Measurements from ENCODE around the gene TRIM46. TPM values are rescaled to one million over a fixed set of nuclear protein-coding genes. Genes with fewer than 3 reads are reported as not detected.

TRIM46 gene
- total RNA-seq, 1 experiment from 2014 or later: 0.21 TPM

DNA sequence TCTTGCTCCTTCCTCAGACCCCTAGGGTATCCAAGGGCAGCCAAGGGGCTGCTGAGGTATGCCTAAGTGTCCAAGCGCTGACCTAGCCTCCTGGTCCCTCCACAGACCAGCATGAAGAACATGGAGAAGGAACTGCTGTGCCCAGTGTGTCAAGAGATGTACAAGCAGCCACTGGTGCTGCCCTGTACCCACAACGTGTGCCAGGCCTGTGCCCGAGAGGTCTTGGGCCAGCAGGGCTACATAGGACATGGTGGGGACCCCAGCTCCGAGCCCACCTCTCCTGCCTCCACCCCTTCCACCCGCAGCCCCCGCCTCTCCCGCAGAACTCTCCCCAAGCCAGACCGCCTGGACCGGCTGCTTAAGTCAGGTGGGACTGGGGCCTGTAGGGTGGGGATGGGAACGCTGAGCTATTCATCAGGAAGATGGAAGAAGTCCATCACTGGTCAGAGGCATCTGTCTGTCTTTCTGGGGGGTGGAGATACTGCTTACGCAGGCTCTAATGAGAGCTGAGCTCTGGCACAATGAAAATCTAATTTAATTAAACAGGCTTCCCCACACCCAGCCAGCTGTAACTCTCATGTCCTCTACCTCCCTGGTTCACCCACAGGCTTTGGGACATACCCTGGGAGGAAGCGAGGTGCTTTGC, 1.8 kb downstream of the TRIM46 start:
- H3K27ac Mint-ChIP-seq (ENCODE audit: low read depth, unreplicated experiment): no peak overlapping the region
- no TSS peak for BruUV-seq (replicated peaks)
- H3K4me1 Mint-ChIP-seq (ENCODE audit: insufficient read depth, unreplicated experiment): peaks cover 39% of the 10 kb centered on the region
- H3K36me3 Mint-ChIP-seq (ENCODE audit: insufficient read depth, unreplicated experiment): peaks cover 24% of the 10 kb centered on the region
- H3K4me3 Mint-ChIP-seq (ENCODE audit: unreplicated experiment): no peak overlapping the region
- no peaks in the 10 kb centered on the region for H3K27me3 Mint-ChIP-seq (ENCODE audit: insufficient read depth, unreplicated experiment)
- no peak for TF ChIP-seq CTCF (IDR thresholded peaks at IDR 0.05; ENCODE audit: unreplicated experiment)
- ChIA-PET POLR2A (interaction anchor here (1.1 to 15.7 kb wide), 4 partner anchors 19 to 173 kb away, joined by 3 to 215 read pairs (median 30); partner anchors contain the start of genes SLC50A1 and ZBTB7B), CTCF (interaction anchor here (0.5 to 14.5 kb wide), 40 partner anchors 9 to 1510 kb away, joined by 3 to 380 read pairs (median 4); partner anchors contain the start of genes FLAD1, LENEP and THBS3)
- no peaks in the 10 kb centered on the region for H3K9me3 Mint-ChIP-seq (ENCODE audit: unreplicated experiment)
- intact Hi-C loops (cut with micrococcal nuclease): loop anchor here (5.0 kb wide), 1 partner anchor 417 kb away; no protein-coding TSS in a partner anchor
- no peak for DNase-seq (ENCODE audit: unreplicated experiment)

- intact Hi-C loops (cut with micrococcal nuclease): loop anchor here (1.0 to 5.0 kb wide), 5 partner anchors 17 to 416 kb away; partner anchors contain the start of gene MTX1
- ChIA-PET POLR2A (interaction anchor here (1.1 to 15.7 kb wide), 3 partner anchors 19 to 174 kb away, joined by 3 to 215 read pairs (median 5); partner anchors contain the start of gene ZBTB7B), CTCF (interaction anchor here (0.5 to 14.5 kb wide), 31 partner anchors 8 to 213 kb away, joined by 3 to 380 read pairs (median 4); partner anchors contain the start of genes LENEP and THBS3)
- H3K4me3 Mint-ChIP-seq (ENCODE audit: unreplicated experiment): no peak overlapping the region
- H3K4me1 Mint-ChIP-seq (ENCODE audit: insufficient read depth, unreplicated experiment): peaks cover 36% of the 10 kb centered on the region
- no TSS peak for BruUV-seq (replicated peaks)
- no peak for TF ChIP-seq CTCF (IDR thresholded peaks at IDR 0.05; ENCODE audit: unreplicated experiment)
- no peaks in the 10 kb centered on the region for H3K27me3 Mint-ChIP-seq (ENCODE audit: insufficient read depth, unreplicated experiment)
- no peak overlapping the region for H3K27ac Mint-ChIP-seq (ENCODE audit: low read depth, unreplicated experiment)
- DNase-seq (ENCODE audit: unreplicated experiment): no peak
- peaks cover 20% of the 10 kb centered on the region for H3K36me3 Mint-ChIP-seq (ENCODE audit: insufficient read depth, unreplicated experiment)
- H3K9me3 Mint-ChIP-seq (ENCODE audit: unreplicated experiment): no peaks in the 10 kb centered on the region
These were observed 2.3 kb downstream of the TRIM46 start for GRCh38 chr1:155175927-155176371.

DNA sequence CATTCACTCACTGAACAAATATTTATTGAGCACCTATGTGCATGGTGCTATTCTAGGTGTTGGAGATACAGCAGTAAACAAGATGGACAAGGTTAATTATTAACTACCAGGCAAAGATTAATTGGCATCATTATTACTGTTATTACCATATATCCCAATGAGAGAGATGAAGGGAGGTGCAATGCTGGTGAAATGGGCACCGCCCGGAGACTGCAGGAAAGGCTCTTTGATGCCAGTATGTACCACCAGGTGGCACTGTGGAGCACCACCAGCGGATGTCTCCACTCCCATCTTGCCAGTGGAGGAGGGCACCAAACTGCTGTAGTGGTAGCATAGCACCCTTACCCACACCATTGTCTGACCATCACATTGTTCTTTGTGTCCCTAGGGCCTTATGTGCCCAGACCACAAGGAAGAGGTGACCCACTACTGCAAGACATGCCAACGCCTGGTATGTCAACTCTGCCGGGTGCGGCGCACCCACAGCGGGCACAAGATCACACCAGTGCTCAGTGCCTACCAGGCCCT, 3.0 kb downstream of the TRIM46 start:
- H3K9me3 Mint-ChIP-seq (ENCODE audit: unreplicated experiment): no peaks in the 10 kb centered on the region
- H3K36me3 Mint-ChIP-seq (ENCODE audit: insufficient read depth, unreplicated experiment): peaks cover 13% of the 10 kb centered on the region
- intact Hi-C loops (cut with micrococcal nuclease): loop anchor here (1.0 to 5.0 kb wide), 5 partner anchors 16 to 416 kb away; partner anchors contain the start of gene MTX1
- ChIA-PET CTCF (interaction anchor here (0.6 to 14.5 kb wide), 22 partner anchors 8 to 613 kb away, joined by 3 to 380 read pairs (median 6); partner anchors contain the start of genes CLK2, EFNA1, MTX1 and THBS3), POLR2A (interaction anchor here (0.7 to 15.7 kb wide), 4 partner anchors 18 to 1018 kb away, joined by 3 to 215 read pairs (median 4); no protein-coding TSS in a partner anchor)
- H3K27ac Mint-ChIP-seq (ENCODE audit: low read depth, unreplicated experiment): no peak overlapping the region
- TF ChIP-seq CTCF (IDR thresholded peaks at IDR 0.05; ENCODE audit: unreplicated experiment): peak; percentile 95
- H3K4me1 Mint-ChIP-seq (ENCODE audit: insufficient read depth, unreplicated experiment): peaks cover 36% of the 10 kb centered on the region
- peak; percentile 91 for DNase-seq (ENCODE audit: unreplicated experiment)
- no TSS peak for BruUV-seq (replicated peaks)
- no peaks in the 10 kb centered on the region for H3K27me3 Mint-ChIP-seq (ENCODE audit: insufficient read depth, unreplicated experiment)
- H3K4me3 Mint-ChIP-seq (ENCODE audit: unreplicated experiment): no peak overlapping the region
